ENCODE measurements around the gene TIMM44.

- TF ChIP-seq POLR2A (IDR thresholded peaks at IDR 0.05) (no peak), POLR2AphosphoS5 (IDR thresholded peaks at IDR 0.05) (no peak)
- TF ChIP-seq, protein P1, sequence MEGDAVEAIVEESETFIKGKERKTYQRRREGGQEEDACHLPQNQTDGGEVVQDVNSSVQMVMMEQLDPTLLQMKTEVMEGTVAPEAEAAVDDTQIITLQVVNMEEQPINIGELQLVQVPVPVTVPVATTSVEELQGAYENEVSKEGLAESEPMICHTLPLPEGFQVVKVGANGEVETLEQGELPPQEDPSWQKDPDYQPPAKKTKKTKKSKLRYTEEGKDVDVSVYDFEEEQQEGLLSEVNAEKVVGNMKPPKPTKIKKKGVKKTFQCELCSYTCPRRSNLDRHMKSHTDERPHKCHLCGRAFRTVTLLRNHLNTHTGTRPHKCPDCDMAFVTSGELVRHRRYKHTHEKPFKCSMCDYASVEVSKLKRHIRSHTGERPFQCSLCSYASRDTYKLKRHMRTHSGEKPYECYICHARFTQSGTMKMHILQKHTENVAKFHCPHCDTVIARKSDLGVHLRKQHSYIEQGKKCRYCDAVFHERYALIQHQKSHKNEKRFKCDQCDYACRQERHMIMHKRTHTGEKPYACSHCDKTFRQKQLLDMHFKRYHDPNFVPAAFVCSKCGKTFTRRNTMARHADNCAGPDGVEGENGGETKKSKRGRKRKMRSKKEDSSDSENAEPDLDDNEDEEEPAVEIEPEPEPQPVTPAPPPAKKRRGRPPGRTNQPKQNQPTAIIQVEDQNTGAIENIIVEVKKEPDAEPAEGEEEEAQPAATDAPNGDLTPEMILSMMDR (IDR thresholded peaks at IDR 0.05): no peak
Measured at GRCh38 chr19:7905859-7906258, 37.6 kb downstream of the TIMM44 start.

Data from sigmoid colon (tissue), 4 donors.